Stomach (tissue), 9 donors: ENCODE results near the gene SLC25A12. TPM values are rescaled to one million over a fixed set of nuclear protein-coding genes. Genes with fewer than 3 reads are reported as not detected.
"Not testable (repeated sequence)": the region's sequence is repeated elsewhere in the genome, so short reads cannot be mapped to it uniquely, and the experiment has no call there.

Experiments
- DNase-seq, 2 donors: peaks; one replicate each; pipeline versions ENCODE4 v3.0.0 to v3.0.0-alpha.2; 2013 to 2019
- H3K27ac ChIP-seq, 5 donors: fragments of 200-600 bp in 4 of 5; sonication (generic) in 4 of 5; one replicate each; pipeline ENCODE4 v1.5.1; 2013 to 2019; ENCODE audit warnings: mild to moderate bottlenecking in 1 of 5, moderate library complexity in 1 of 5
- H3K27me3 ChIP-seq, 3 donors: fragments of 200-600 bp; sonication (generic); one replicate each; pipeline ENCODE4 v1.5.1; 2017 to 2019; ENCODE audit warnings: mixed run types in 1 of 3
- H3K36me3 ChIP-seq, 4 donors: fragments of 200-600 bp; sonication (generic); 1 replicate in 3 of 4; 2 replicates in 1 of 4; pipeline ENCODE4 v1.5.1; 2016 to 2019
- H3K4me1 ChIP-seq, 4 donors: fragments of 200-600 bp; sonication (generic); one replicate each; pipeline ENCODE4 v1.5.1; 2016 to 2019
- H3K4me3 ChIP-seq, 4 donors: fragments of 200-600 bp; sonication (generic) in 3 of 4; one replicate each; pipeline ENCODE4 v1.5.1; 2016 to 2019; ENCODE audit warnings: mild to moderate bottlenecking in 1 of 4
- H3K9me3 ChIP-seq, 4 donors: fragments of 200-600 bp; sonication (generic); one replicate each; pipeline ENCODE4 v1.5.1; 2016 to 2019
- CTCF ChIP-seq, 7 experiments: fragments of 450-650 bp in 4 of 7; fragments of 200-600 bp in 3 of 7; sonication (generic) in 3 of 7; IDR thresholded peaks; one replicate each; pipeline ENCODE4 v1.5.1; 2016 to 2019; ENCODE audit warnings: antibody characterized with exemption in 7 of 7, control low read depth in 2 of 7, mild to moderate bottlenecking in 1 of 7
- EP300 ChIP-seq: sonication (generic); formaldehyde crosslinking; IDR thresholded peaks from one replicate; pipeline ENCODE4 v1.6.1; 2017; ENCODE audit warnings: antibody characterized with exemption
- POLR2A ChIP-seq, 4 donors: fragments of 450-650 bp; IDR thresholded peaks; one replicate each; pipeline ENCODE4 v1.6.1; 2016; ENCODE audit warnings: antibody characterized with exemption in 4 of 4, control low read depth in 2 of 4, mild to moderate bottlenecking in 1 of 4, moderate library complexity in 1 of 4
- POLR2AphosphoS5 ChIP-seq, 3 donors: sonication (generic); formaldehyde crosslinking; IDR thresholded peaks; one replicate each; pipeline ENCODE4 v1.6.1; 2016; ENCODE audit warnings: antibody characterized with exemption in 3 of 3
- WGBS, 5 donors: extraction: QIAGEN DNeasy Blood & Tissue Kit in 3 of 5; methylation state at CpG; one replicate each; pipeline versions ENCODE4 v1.1.5 to v1.1.7; 2013 to 2018; 5-methylcytosine and 5-hydroxymethylcytosine counted together
- intact Hi-C: fragments of 100-400 bp; cut with DNase I; formaldehyde crosslinking; loops from one replicate; pipeline ENCODE4 v1.15.1; 2023; ENCODE audit warnings: low total_unique reads
- polyA plus RNA-seq, 3 donors: library from polyadenylated mRNA; stranded (reverse); fragments of 200-250 nt; gene quantifications; one replicate each; pipeline ENCODE4 v1.2.3, GENCODE V29; 2013
- total RNA-seq, 5 donors: library from RNA; depleted of rRNA; stranded (reverse); fragments of >200 nt; gene quantifications; one replicate each; pipeline versions ENCODE4 v1.1.0 to v1.2.3, GENCODE V29; 2014 to 2016
- donor health status: healthy with polysubstance abuse.
- donor health status: Bipolar disorder and iron deficiency.
- donor health status: healthy.

SLC25A12 gene
- total and polyA plus RNA-seq, 8 donors, result 10.1 to 53.6 (median 20.3) TPM

GRCh38 chr2:171788316-171788993 is 105.6 kb downstream of the SLC25A12 start:
- intact Hi-C loops, result no loop called here
- H3K27ac ChIP-seq, result peak overlapping the region in 4 of 5 donors; percentile 50 to 68 (median 54)
- no peaks in the 10 kb centered on the region for H3K27me3 ChIP-seq
- DNase-seq, result peak; percentile 18 to 68
- H3K9me3 ChIP-seq, result no peaks in the 10 kb centered on the region
- peaks cover 10 to 19% (median 15%) of the 10 kb centered on the region in 4 donors for H3K4me1 ChIP-seq
- WGBS, 5 donors, result 39 to 57% (median 50%) methylated on average over 7 of the region's 7 CpGs
- H3K4me3 ChIP-seq, result no peak overlapping the region
- TF ChIP-seq EP300 (no peak), POLR2AphosphoS5 (IDR thresholded peaks at IDR 0.05) (peak in 1 of 3 donors; percentile 62)
- H3K36me3 ChIP-seq, result peaks cover 14 to 93% (median 90%) of the 10 kb centered on the region in 4 donors

- intact Hi-C loops, result no loop called here
- peaks cover 14 to 94% (median 86%) of the 10 kb centered on the region in 4 donors for H3K36me3 ChIP-seq
- WGBS, 5 donors, result 38 to 77% (median 56%) methylated on average over 11 of the region's 11 CpGs
Observed at GRCh38 chr2:171787333-171788072, 106.5 kb downstream of the SLC25A12 start.

GRCh38 chr2:171785450-171785849 is 108.6 kb downstream of the SLC25A12 start:
- 75 to 98% (median 95%) methylated on average over 3 of the region's 3 CpGs for WGBS, 5 donors
- intact Hi-C loops, result no loop called here
- Histone ChIP-seq H3K27ac (no peak overlapping the region), H3K4me3 (no peak overlapping the region), H3K9me3 (no peaks in the 10 kb centered on the region), H3K27me3 (no peaks in the 10 kb centered on the region), H3K4me1 (peaks cover 10 to 19% (median 15%) of the 10 kb centered on the region in 4 donors), H3K36me3 (peaks cover 14 to 85% (median 68%) of the 10 kb centered on the region in 4 donors)
- TF ChIP-seq EP300 (no peak), CTCF (IDR thresholded peaks at IDR 0.05) (no peak), POLR2A (IDR thresholded peaks at IDR 0.05) (no peak), POLR2AphosphoS5 (IDR thresholded peaks at IDR 0.05) (no peak)
- no peak for DNase-seq

More at GRCh38 chr2:171787333-171788072, 106.5 kb downstream of the SLC25A12 start:
- no peaks in the 10 kb centered on the region for H3K27me3 ChIP-seq
- DNase-seq, result peak in 1 of 2 donors; percentile 45
- no peak for TF ChIP-seq CTCF (IDR thresholded peaks at IDR 0.05)
- no peak for TF ChIP-seq EP300
- TF ChIP-seq POLR2A (IDR thresholded peaks at IDR 0.05), result no peak
- TF ChIP-seq POLR2AphosphoS5 (IDR thresholded peaks at IDR 0.05), result peak in 1 of 3 donors; percentile 12
- H3K4me1 ChIP-seq, result peaks cover 10 to 19% (median 15%) of the 10 kb centered on the region in 4 donors
- H3K27ac ChIP-seq, result peak overlapping the region in 4 of 5 donors; percentile 42 to 68 (median 52)
- H3K4me3 ChIP-seq, result peak overlapping the region in 1 of 4 donors; percentile 13
- no peaks in the 10 kb centered on the region for H3K9me3 ChIP-seq

- Histone ChIP-seq H3K27me3 (no peaks in the 10 kb centered on the region), H3K9me3 (peaks cover 4 to 14% (median 9%) of the 10 kb centered on the region in 4 donors), H3K4me1 (no peaks in the 10 kb centered on the region), H3K27ac (no peak overlapping the region), H3K4me3 (no peak overlapping the region), H3K36me3 (peaks cover 3 to 25% (median 8%) of the 10 kb centered on the region in 4 donors)
- WGBS, 5 donors, result 96 to 98% (median 97%) methylated on average over 3 of the region's 3 CpGs
- DNase-seq, result no peak
- intact Hi-C loops, result no loop called here
- TF ChIP-seq POLR2AphosphoS5 (IDR thresholded peaks at IDR 0.05) (no peak), CTCF (IDR thresholded peaks at IDR 0.05) (no peak), EP300 (no peak)
Observed at GRCh38 chr2:171778515-171778914, 115.5 kb downstream of the SLC25A12 start.

- DNase-seq, H3K27me3 ChIP-seq, H3K36me3 ChIP-seq, H3K4me3 ChIP-seq, intact Hi-C loops, H3K27ac ChIP-seq, H3K4me1 ChIP-seq: not testable (repeated sequence)
- 97 to 100% (median 98%) methylated on average over 10 to 33 of the region's 35 CpGs; no CpG with 5 or more reads in 1 of the 5 donors for WGBS, 5 donors
- peaks cover 4 to 21% (median 10%) of the 10 kb centered on the region in 4 donors for H3K9me3 ChIP-seq
Observed at GRCh38 chr2:171774581-171774980, 119.5 kb downstream of the SLC25A12 start.
